Neural cell (in vitro differentiated cells): Measurements from ENCODE around the gene PLBD2.

Experiments
- CTCF ChIP-seq: fragments of 450-650 bp; IDR thresholded peaks from 2 replicates; pipeline ENCODE4 v1.5.1; 2014; ENCODE audit warnings: antibody characterized with exemption, mild to moderate bottlenecking, moderate library complexity; ENCODE audit not compliant: poor library complexity, severe bottlenecking
- EP300 ChIP-seq: fragments of 450-650 bp; conservative IDR thresholded peaks from 2 replicates; pipeline ENCODE4 v1.6.1; 2014; ENCODE audit warnings: antibody characterized with exemption, mild to moderate bottlenecking, moderate library complexity; ENCODE audit not compliant: poor library complexity, severe bottlenecking
- EZH2 ChIP-seq: fragments of 200-600, 300-800 bp; shearing (Covaris generic), sonication (generic); IDR thresholded peaks from 2 replicates; pipeline ENCODE4 v1.6.1; 2014; ENCODE audit warnings: antibody characterized with exemption, low read length, borderline replicate concordance, mild to moderate bottlenecking; ENCODE audit not compliant: insufficient read depth, poor library complexity, severe bottlenecking
- TAF1 ChIP-seq: IDR thresholded peaks from 2 replicates; pipeline ENCODE4 v1.6.1; 2012; ENCODE audit warnings: low read depth
- TF ChIP-seq, protein P1 (sequence below): IDR thresholded peaks from 2 replicates; pipeline ENCODE4 v1.6.1; 2012; ENCODE audit warnings: borderline replicate concordance

- no peak for TF ChIP-seq CTCF
- TF ChIP-seq, protein P1, sequence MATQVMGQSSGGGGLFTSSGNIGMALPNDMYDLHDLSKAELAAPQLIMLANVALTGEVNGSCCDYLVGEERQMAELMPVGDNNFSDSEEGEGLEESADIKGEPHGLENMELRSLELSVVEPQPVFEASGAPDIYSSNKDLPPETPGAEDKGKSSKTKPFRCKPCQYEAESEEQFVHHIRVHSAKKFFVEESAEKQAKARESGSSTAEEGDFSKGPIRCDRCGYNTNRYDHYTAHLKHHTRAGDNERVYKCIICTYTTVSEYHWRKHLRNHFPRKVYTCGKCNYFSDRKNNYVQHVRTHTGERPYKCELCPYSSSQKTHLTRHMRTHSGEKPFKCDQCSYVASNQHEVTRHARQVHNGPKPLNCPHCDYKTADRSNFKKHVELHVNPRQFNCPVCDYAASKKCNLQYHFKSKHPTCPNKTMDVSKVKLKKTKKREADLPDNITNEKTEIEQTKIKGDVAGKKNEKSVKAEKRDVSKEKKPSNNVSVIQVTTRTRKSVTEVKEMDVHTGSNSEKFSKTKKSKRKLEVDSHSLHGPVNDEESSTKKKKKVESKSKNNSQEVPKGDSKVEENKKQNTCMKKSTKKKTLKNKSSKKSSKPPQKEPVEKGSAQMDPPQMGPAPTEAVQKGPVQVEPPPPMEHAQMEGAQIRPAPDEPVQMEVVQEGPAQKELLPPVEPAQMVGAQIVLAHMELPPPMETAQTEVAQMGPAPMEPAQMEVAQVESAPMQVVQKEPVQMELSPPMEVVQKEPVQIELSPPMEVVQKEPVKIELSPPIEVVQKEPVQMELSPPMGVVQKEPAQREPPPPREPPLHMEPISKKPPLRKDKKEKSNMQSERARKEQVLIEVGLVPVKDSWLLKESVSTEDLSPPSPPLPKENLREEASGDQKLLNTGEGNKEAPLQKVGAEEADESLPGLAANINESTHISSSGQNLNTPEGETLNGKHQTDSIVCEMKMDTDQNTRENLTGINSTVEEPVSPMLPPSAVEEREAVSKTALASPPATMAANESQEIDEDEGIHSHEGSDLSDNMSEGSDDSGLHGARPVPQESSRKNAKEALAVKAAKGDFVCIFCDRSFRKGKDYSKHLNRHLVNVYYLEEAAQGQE = no peak
- TF ChIP-seq EZH2 = no peak
- TF ChIP-seq EP300 = no peak
- TF ChIP-seq TAF1 = no peak
Observed at GRCh38 chr12:113361574-113362370, 3.4 kb downstream of the PLBD2 start.
